GM19397 (cell line): ENCODE measurements around the gene SDR42E2.
"Not testable (repeated sequence)": the region's sequence is repeated elsewhere in the genome, so short reads cannot be mapped to it uniquely, and the experiment has no call there.

Experiments
- ATAC-seq: cut with Tn5 transposase; IDR thresholded peaks from one replicate; pipeline ENCODE4 v1.9.1; 2021; ENCODE audit warnings: mild to moderate bottlenecking, moderate library complexity; ENCODE audit not compliant: unreplicated experiment

SDR42E2 gene

GRCh38 chr16:22210285-22210684 is 48.0 kb downstream of the SDR42E2 start:
- ATAC-seq: no peak

- no peak for ATAC-seq
These were observed 48.5 kb downstream of the SDR42E2 start for GRCh38 chr16:22210854-22211253.

- no peak for ATAC-seq
These were observed 50.9 kb downstream of the SDR42E2 start for GRCh38 chr16:22213236-22213635.

- no peak for ATAC-seq
These were observed 51.5 kb downstream of the SDR42E2 start for GRCh38 chr16:22213801-22214200.

GRCh38 chr16:22214402-22214801 is 52.1 kb downstream of the SDR42E2 start:
- ATAC-seq: no peak

- ATAC-seq: no peak
These were observed 52.6 kb downstream of the SDR42E2 start for GRCh38 chr16:22214889-22215288.

- ATAC-seq: no peak
These were observed 54.0 kb downstream of the SDR42E2 start for GRCh38 chr16:22216191-22216831.

GRCh38 chr16:22216832-22217225 is 54.5 kb downstream of the SDR42E2 start:
- ATAC-seq: not testable (repeated sequence)

GRCh38 chr16:22217890-22218730 is 55.8 kb downstream of the SDR42E2 start:
- ATAC-seq: peak; percentile 78

- no peak for ATAC-seq
These were observed 57.2 kb downstream of the SDR42E2 start for GRCh38 chr16:22219389-22220068.

- no peak for ATAC-seq
These were observed 57.7 kb downstream of the SDR42E2 start for GRCh38 chr16:22220069-22220440.

- no peak for ATAC-seq
These were observed 58.4 kb downstream of the SDR42E2 start for GRCh38 chr16:22220714-22221113.

- ATAC-seq: no peak
These were observed 59.7 kb downstream of the SDR42E2 start for GRCh38 chr16:22222006-22222405.

GRCh38 chr16:22222998-22223397 is 60.7 kb downstream of the SDR42E2 start:
- ATAC-seq: no peak

GRCh38 chr16:22225060-22225459 is 62.8 kb downstream of the SDR42E2 start:
- no peak for ATAC-seq

- ATAC-seq: no peak
These were observed 67.6 kb downstream of the SDR42E2 start for GRCh38 chr16:22229889-22230288.

GRCh38 chr16:22232277-22233036 is 70.2 kb downstream of the SDR42E2 start:
- no peak for ATAC-seq

- ATAC-seq: no peak
These were observed 70.7 kb downstream of the SDR42E2 start for GRCh38 chr16:22233037-22233372.

- no peak for ATAC-seq
These were observed 73.8 kb downstream of the SDR42E2 start for GRCh38 chr16:22235839-22236745.

- no peak for ATAC-seq
These were observed 77.0 kb downstream of the SDR42E2 start for GRCh38 chr16:22239131-22239805.
